Stimulated activated CD4-positive, alpha-beta T cell treated with anti-CD3 and anti-CD28 coated beads, Interleukin-15, amount 100 ng/mL, for 48 hours (primary cell): ENCODE data around the gene LRRC72.
"Not testable (repeated sequence)": the region's sequence is repeated elsewhere in the genome, so short reads cannot be mapped to it uniquely, and the experiment has no call there.

Source experiments
- DNase-seq, 2 donors: peaks; one replicate each; pipeline ENCODE4 v3.0.0-alpha.2; 2020; ENCODE audit warnings: low read depth in 2 of 2

The LRRC72 gene

GRCh38 chr7:16526742-16527540 lies at the start of gene LRRC72:
LRRC72 (plus strand) TSS chr7:16526825; CDS start chr7:16526953, 128 bp downstream.
- no peak for DNase-seq

GRCh38 chr7:16479161-16479560 lies 47.5 kb upstream of the LRRC72 start:
- no peak for DNase-seq

- DNase-seq = no peak
These were observed 47.0 kb upstream of the LRRC72 start for GRCh38 chr7:16479591-16479990.

GRCh38 chr7:16484453-16485158 lies 42.0 kb upstream of the LRRC72 start:
- DNase-seq = no peak

GRCh38 chr7:16491148-16491547 lies 35.5 kb upstream of the LRRC72 start:
- DNase-seq = no peak

GRCh38 chr7:16492513-16493062 lies 34.0 kb upstream of the LRRC72 start:
- DNase-seq = no peak

- no peak for DNase-seq
These were observed 33.4 kb upstream of the LRRC72 start for GRCh38 chr7:16493266-16493665.

- DNase-seq = no peak
These were observed 32.1 kb upstream of the LRRC72 start for GRCh38 chr7:16494551-16494950.

GRCh38 chr7:16494955-16495719 lies 31.5 kb upstream of the LRRC72 start:
- no peak for DNase-seq

- DNase-seq = no peak
These were observed 28.5 kb upstream of the LRRC72 start for GRCh38 chr7:16498122-16498521.

- DNase-seq = no peak
These were observed 24.3 kb upstream of the LRRC72 start for GRCh38 chr7:16502303-16502702.

GRCh38 chr7:16504019-16504418 lies 22.6 kb upstream of the LRRC72 start:
- DNase-seq = no peak

- not testable (repeated sequence) for DNase-seq
These were observed 20.2 kb upstream of the LRRC72 start for GRCh38 chr7:16506422-16506821.

- DNase-seq = no peak
These were observed 16.8 kb upstream of the LRRC72 start for GRCh38 chr7:16509829-16510228.

GRCh38 chr7:16511314-16511713 lies 15.3 kb upstream of the LRRC72 start:
- DNase-seq = no peak

GRCh38 chr7:16512097-16512496 lies 14.5 kb upstream of the LRRC72 start:
- DNase-seq = no peak

GRCh38 chr7:16514271-16514670 lies 12.4 kb upstream of the LRRC72 start:
- no peak for DNase-seq

- DNase-seq = no peak
These were observed 11.9 kb upstream of the LRRC72 start for GRCh38 chr7:16514729-16515128.

GRCh38 chr7:16515785-16516685 lies 10.6 kb upstream of the LRRC72 start:
- DNase-seq = no peak

- DNase-seq = not testable (repeated sequence)
These were observed 6.6 kb upstream of the LRRC72 start for GRCh38 chr7:16519985-16520384.

- no peak for DNase-seq
These were observed 2.3 kb upstream of the LRRC72 start for GRCh38 chr7:16524332-16524731.
